Parathyroid adenoma (tissue), 2 donors: ENCODE data around the gene HACD1.

Source experiments
- H2AFZ ChIP-seq: fragments of 300-600 bp; sonication (generic); one replicate; pipeline ENCODE4 v1.7.0; 2017; ENCODE audit warnings: antibody characterized with exemption, mild to moderate bottlenecking
- H3K27ac ChIP-seq: fragments of 300-600 bp; sonication (generic); one replicate; pipeline ENCODE4 v1.7.0; 2017
- H3K27me3 ChIP-seq: fragments of 300-600 bp; sonication (generic); one replicate; pipeline ENCODE4 v1.7.0; 2017; ENCODE audit warnings: low read length; ENCODE audit not compliant: control insufficient read depth, insufficient read depth
- H3K36me3 ChIP-seq: fragments of 300-600 bp; sonication (generic); one replicate; pipeline ENCODE4 v1.7.0; 2017; ENCODE audit warnings: low read length; ENCODE audit not compliant: control insufficient read depth, insufficient read depth
- H3K4me1 ChIP-seq: fragments of 300-600 bp; sonication (generic); one replicate; pipeline ENCODE4 v1.7.0; 2017; ENCODE audit warnings: control low read depth
- H3K4me2 ChIP-seq: fragments of 300-600 bp; sonication (generic); one replicate; pipeline ENCODE4 v1.7.0; 2017; ENCODE audit warnings: low read length
- H3K4me3 ChIP-seq: fragments of 300-600 bp; sonication (generic); one replicate; pipeline ENCODE4 v1.7.0; 2017; ENCODE audit warnings: low read depth, low read length
- H3K79me2 ChIP-seq: fragments of 300-600 bp; sonication (generic); one replicate; pipeline ENCODE4 v1.7.0; 2017; ENCODE audit warnings: control low read depth
- H3K9ac ChIP-seq: fragments of 300-600 bp; sonication (generic); one replicate; pipeline ENCODE4 v1.7.0; 2017; ENCODE audit warnings: mild to moderate bottlenecking
- H3K9me3 ChIP-seq: fragments of 300-600 bp; sonication (generic); one replicate; pipeline ENCODE4 v1.7.0; 2017; ENCODE audit warnings: low read length; ENCODE audit not compliant: control insufficient read depth
- CTCF ChIP-seq: fragments of 300-600 bp; sonication (generic); IDR thresholded peaks from one replicate; pipeline ENCODE4 v1.7.0; 2017; ENCODE audit warnings: antibody characterized with exemption, mild to moderate bottlenecking
- donor health status: primary hyperparathyroidism.

Gene HACD1

GRCh38 chr10:17547060-17547459 lies 70.1 kb downstream of the HACD1 start:
- Histone ChIP-seq H3K36me3 (no peaks in the 10 kb centered on the region), H3K27ac (no peak overlapping the region), H3K4me3 (no peak overlapping the region), H3K27me3 (no peaks in the 10 kb centered on the region), H3K79me2 (no peaks in the 10 kb centered on the region), H3K4me1 (no peaks in the 10 kb centered on the region), H3K9me3 (no peaks in the 10 kb centered on the region), H2AFZ (no peak overlapping the region), H3K9ac (no peak overlapping the region), H3K4me2 (no peak overlapping the region)
- TF ChIP-seq CTCF = no peak

- no peak overlapping the region for H3K4me3 ChIP-seq
- no peaks in the 10 kb centered on the region for H3K27me3 ChIP-seq
- no peaks in the 10 kb centered on the region for H3K9me3 ChIP-seq
- H3K4me1 ChIP-seq = no peaks in the 10 kb centered on the region
- H3K79me2 ChIP-seq = no peaks in the 10 kb centered on the region
- no peak overlapping the region for H3K27ac ChIP-seq
- TF ChIP-seq CTCF = no peak
- no peak overlapping the region for H3K4me2 ChIP-seq
- H3K9ac ChIP-seq = no peak overlapping the region
- H2AFZ ChIP-seq = no peak overlapping the region
- H3K36me3 ChIP-seq = no peaks in the 10 kb centered on the region
These were observed 72.7 kb downstream of the HACD1 start for GRCh38 chr10:17544465-17544864.
